A549 (cell line): ENCODE data around the gene AMDHD1. TPM values are rescaled to one million over a fixed set of nuclear protein-coding genes. Genes with fewer than 3 reads are reported as not detected.

ENCODE experiments used
- CBX2 ChIP-seq: fragments of 200-600 bp; sonication (generic); IDR thresholded peaks from 2 replicates; pipeline ENCODE4 v1.6.1; 2016; ENCODE audit warnings: low read depth, mild to moderate bottlenecking, borderline replicate concordance
- CHD2 ChIP-seq: fragments of 150-350 bp; IDR thresholded peaks from 2 replicates; pipeline ENCODE4 v1.6.1; 2014; ENCODE audit warnings: low read length; ENCODE audit not compliant: partially characterized antibody
- EP300 ChIP-seq, 2 experiments: fragments of >200 bp; sonication (Bioruptor Twin); formaldehyde crosslinking; IDR thresholded peaks; 2 replicates in 1 of 2; 3 replicates in 1 of 2; pipeline ENCODE4 v1.6.1; 2016 to 2017
- ESRRA ChIP-seq: fragments of 150-350 bp; IDR thresholded peaks from 2 replicates; pipeline ENCODE4 v1.6.1; 2014; ENCODE audit warnings: mild to moderate bottlenecking, low read length, borderline replicate concordance
- HOXB13 ChIP-seq: fragments of 250-450 bp; sonication (Bioruptor Pico); IDR thresholded peaks from 2 replicates; pipeline ENCODE4 v1.5.0; 2020; ENCODE audit warnings: low read depth, mild to moderate bottlenecking, moderate library complexity
- HOXB5 ChIP-seq: fragments of 250-450 bp; sonication (Bioruptor Pico); IDR thresholded peaks from 2 replicates; pipeline ENCODE4 v1.5.0; 2020; ENCODE audit warnings: mild to moderate bottlenecking, moderate library complexity
- MAFK ChIP-seq: fragments of 450-650 bp; IDR thresholded peaks from 2 replicates; pipeline ENCODE4 v1.6.1; 2014; ENCODE audit not compliant: partially characterized antibody
- MYC ChIP-seq: IDR thresholded peaks from 2 replicates; pipeline ENCODE4 v1.6.1; 2012; ENCODE audit warnings: mild to moderate bottlenecking, inconsistent platforms, low read length, improper control_type of control experiment, borderline replicate concordance
- NPAS2 ChIP-seq: fragments of 250-450 bp; sonication (Bioruptor Pico); IDR thresholded peaks from 2 replicates; pipeline ENCODE4 v1.8.0; 2022; ENCODE audit warnings: mild to moderate bottlenecking, moderate library complexity, borderline replicate concordance
- NR3C1 ChIP-seq: fragments of >200 bp; sonication (Bioruptor Twin); formaldehyde crosslinking; IDR thresholded peaks from 3 replicates; pipeline ENCODE4 v1.6.1; 2017
- PHF8 ChIP-seq: fragments of 200-600 bp; sonication (generic); IDR thresholded peaks from 2 replicates; pipeline ENCODE4 v1.6.1; 2016; ENCODE audit warnings: low read depth, mild to moderate bottlenecking, antibody characterized with exemption, moderate library complexity, borderline replicate concordance
- POLR2AphosphoS2 ChIP-seq: conservative IDR thresholded peaks from 2 replicates; pipeline ENCODE4 v1.6.1; 2012; ENCODE audit warnings: low read length, improper control_type of control experiment, inconsistent platforms
- RARB ChIP-seq: fragments of 250-450 bp; sonication (Bioruptor Pico); IDR thresholded peaks from 2 replicates; pipeline ENCODE4 v1.8.0; 2021; ENCODE audit warnings: mild to moderate bottlenecking, moderate library complexity
- TFCP2L1 ChIP-seq: fragments of 250-450 bp; sonication (Bioruptor Pico); IDR thresholded peaks from 2 replicates; pipeline ENCODE4 v1.5.0; 2021; ENCODE audit warnings: mild to moderate bottlenecking
- polyA plus RNA-seq, 4 experiments: library from polyadenylated mRNA; depleted of rRNA in 3 of 4; stranded (reverse); fragments of >200 nt; fragmentation: RNase III in 1 of 4; extraction: RNeasy Plus Mini Kit Qiagen cat#74134 plus additional on column Dnase treatment in 1 of 4; gene quantifications; 2 replicates in 3 of 4; 3 replicates in 1 of 4; pipeline ENCODE4 v1.2.3, GENCODE V29; 2011 to 2017
- TF ChIP-seq, protein P1 (sequence below): fragments of 250-450 bp; sonication (Bioruptor Pico); IDR thresholded peaks from 2 replicates; pipeline ENCODE4 v1.5.0; 2020; ENCODE audit warnings: low read depth, mild to moderate bottlenecking, moderate library complexity
- TF ChIP-seq, protein P2 (sequence below): fragments of >200 bp; sonication (Bioruptor Twin); formaldehyde crosslinking; IDR thresholded peaks from 3 replicates; pipeline ENCODE4 v1.5.1; 2016
- TF ChIP-seq, protein P3 (sequence below): IDR thresholded peaks from 2 replicates; pipeline ENCODE4 v1.6.1; 2012
- TF ChIP-seq, protein P4 (sequence below): fragments of >200 bp; sonication (Bioruptor Twin); formaldehyde crosslinking; IDR thresholded peaks from 3 replicates; pipeline ENCODE4 v1.6.1; 2016
- TF ChIP-seq, protein P5 (sequence below): fragments of 200-600 bp; sonication (generic); IDR thresholded peaks from 2 replicates; pipeline ENCODE4 v1.6.1; 2016; ENCODE audit warnings: antibody characterized with exemption, mild to moderate bottlenecking, moderate library complexity

AMDHD1 gene
- polyA plus RNA-seq, 2 of the 4 experiments (the other 2 are of a cell fraction), result 4.1 to 7.7 TPM

DNA sequence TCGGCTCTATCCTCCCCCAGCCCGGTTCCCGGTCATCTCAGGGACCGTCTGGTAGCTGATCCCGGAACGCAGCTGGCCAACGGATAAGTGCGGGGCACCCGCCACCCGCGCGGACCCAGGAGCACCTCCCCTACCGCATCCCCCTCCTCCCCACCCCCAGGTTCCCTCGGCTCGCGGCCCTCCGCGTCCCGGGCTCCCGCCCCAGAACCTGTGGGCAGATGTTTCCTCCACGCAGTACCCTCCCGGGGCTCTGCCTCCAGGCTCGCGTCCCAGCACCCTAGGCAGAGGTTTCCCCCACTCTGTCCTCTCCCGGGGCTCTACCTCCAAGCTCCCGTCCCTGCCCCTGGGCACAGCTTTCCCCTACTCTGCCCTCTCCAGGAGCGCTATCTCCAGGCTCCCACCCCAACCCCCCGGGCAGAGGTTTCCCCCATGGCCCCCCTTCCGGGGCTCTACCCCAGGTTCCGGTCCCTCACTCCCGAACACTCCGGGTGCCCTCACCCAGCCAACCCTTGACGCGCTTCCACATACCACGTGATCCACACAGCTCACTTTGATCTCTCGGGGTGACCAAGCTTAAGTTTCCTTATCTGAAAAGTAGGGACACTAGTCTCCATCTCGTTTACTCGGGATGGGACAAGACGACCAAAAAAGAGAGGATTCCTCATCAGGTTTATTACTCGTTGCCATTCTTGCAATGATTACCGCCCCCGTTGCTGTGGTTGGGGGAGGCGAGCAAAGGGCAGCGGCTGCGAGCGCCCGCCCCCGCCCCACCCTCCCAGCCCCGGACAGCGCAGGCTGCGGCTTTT is 404 bp upstream of the AMDHD1 start, which contains the start of gene CCDC38 (continued):
- TF ChIP-seq, protein P1, sequence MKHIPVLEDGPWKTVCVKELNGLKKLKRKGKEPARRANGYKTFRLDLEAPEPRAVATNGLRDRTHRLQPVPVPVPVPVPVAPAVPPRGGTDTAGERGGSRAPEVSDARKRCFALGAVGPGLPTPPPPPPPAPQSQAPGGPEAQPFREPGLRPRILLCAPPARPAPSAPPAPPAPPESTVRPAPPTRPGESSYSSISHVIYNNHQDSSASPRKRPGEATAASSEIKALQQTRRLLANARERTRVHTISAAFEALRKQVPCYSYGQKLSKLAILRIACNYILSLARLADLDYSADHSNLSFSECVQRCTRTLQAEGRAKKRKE (CRISPR knock-in tag), result no peak
- TF ChIP-seq HOXB5 (CRISPR knock-in tag), result no peak
- TF ChIP-seq ESRRA, result no peak
- no peak for TF ChIP-seq TFCP2L1 (CRISPR knock-in tag)
- no peak for TF ChIP-seq RARB (CRISPR knock-in tag)
- no peak for TF ChIP-seq EP300 (IDR thresholded peaks at IDR 0.05)
- TF ChIP-seq, protein P2, sequence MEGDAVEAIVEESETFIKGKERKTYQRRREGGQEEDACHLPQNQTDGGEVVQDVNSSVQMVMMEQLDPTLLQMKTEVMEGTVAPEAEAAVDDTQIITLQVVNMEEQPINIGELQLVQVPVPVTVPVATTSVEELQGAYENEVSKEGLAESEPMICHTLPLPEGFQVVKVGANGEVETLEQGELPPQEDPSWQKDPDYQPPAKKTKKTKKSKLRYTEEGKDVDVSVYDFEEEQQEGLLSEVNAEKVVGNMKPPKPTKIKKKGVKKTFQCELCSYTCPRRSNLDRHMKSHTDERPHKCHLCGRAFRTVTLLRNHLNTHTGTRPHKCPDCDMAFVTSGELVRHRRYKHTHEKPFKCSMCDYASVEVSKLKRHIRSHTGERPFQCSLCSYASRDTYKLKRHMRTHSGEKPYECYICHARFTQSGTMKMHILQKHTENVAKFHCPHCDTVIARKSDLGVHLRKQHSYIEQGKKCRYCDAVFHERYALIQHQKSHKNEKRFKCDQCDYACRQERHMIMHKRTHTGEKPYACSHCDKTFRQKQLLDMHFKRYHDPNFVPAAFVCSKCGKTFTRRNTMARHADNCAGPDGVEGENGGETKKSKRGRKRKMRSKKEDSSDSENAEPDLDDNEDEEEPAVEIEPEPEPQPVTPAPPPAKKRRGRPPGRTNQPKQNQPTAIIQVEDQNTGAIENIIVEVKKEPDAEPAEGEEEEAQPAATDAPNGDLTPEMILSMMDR, result no peak
- TF ChIP-seq NPAS2 (CRISPR knock-in tag), result no peak
- TF ChIP-seq POLR2AphosphoS2, result no peak
- TF ChIP-seq PHF8, result peak; percentile 84
- TF ChIP-seq HOXB13 (CRISPR knock-in tag), result no peak
- TF ChIP-seq, protein P3, sequence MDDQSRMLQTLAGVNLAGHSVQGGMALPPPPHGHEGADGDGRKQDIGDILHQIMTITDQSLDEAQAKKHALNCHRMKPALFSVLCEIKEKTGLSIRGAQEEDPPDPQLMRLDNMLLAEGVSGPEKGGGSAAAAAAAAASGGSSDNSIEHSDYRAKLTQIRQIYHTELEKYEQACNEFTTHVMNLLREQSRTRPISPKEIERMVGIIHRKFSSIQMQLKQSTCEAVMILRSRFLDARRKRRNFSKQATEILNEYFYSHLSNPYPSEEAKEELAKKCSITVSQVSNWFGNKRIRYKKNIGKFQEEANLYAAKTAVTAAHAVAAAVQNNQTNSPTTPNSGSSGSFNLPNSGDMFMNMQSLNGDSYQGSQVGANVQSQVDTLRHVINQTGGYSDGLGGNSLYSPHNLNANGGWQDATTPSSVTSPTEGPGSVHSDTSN, result 0 out of 2 replicates have a peak, but pooled peaks have one; percentile 26
- TF ChIP-seq MAFK, result no peak
- TF ChIP-seq CBX2, result no peak
- TF ChIP-seq CHD2, result no peak
- TF ChIP-seq, protein P4, sequence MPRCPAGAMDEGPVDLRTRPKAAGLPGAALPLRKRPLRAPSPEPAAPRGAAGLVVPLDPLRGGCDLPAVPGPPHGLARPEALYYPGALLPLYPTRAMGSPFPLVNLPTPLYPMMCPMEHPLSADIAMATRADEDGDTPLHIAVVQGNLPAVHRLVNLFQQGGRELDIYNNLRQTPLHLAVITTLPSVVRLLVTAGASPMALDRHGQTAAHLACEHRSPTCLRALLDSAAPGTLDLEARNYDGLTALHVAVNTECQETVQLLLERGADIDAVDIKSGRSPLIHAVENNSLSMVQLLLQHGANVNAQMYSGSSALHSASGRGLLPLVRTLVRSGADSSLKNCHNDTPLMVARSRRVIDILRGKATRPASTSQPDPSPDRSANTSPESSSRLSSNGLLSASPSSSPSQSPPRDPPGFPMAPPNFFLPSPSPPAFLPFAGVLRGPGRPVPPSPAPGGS, result peak; percentile 67; the same call in 2 of the 3 replicates
- TF ChIP-seq MYC, result no peak
- TF ChIP-seq, protein P5, sequence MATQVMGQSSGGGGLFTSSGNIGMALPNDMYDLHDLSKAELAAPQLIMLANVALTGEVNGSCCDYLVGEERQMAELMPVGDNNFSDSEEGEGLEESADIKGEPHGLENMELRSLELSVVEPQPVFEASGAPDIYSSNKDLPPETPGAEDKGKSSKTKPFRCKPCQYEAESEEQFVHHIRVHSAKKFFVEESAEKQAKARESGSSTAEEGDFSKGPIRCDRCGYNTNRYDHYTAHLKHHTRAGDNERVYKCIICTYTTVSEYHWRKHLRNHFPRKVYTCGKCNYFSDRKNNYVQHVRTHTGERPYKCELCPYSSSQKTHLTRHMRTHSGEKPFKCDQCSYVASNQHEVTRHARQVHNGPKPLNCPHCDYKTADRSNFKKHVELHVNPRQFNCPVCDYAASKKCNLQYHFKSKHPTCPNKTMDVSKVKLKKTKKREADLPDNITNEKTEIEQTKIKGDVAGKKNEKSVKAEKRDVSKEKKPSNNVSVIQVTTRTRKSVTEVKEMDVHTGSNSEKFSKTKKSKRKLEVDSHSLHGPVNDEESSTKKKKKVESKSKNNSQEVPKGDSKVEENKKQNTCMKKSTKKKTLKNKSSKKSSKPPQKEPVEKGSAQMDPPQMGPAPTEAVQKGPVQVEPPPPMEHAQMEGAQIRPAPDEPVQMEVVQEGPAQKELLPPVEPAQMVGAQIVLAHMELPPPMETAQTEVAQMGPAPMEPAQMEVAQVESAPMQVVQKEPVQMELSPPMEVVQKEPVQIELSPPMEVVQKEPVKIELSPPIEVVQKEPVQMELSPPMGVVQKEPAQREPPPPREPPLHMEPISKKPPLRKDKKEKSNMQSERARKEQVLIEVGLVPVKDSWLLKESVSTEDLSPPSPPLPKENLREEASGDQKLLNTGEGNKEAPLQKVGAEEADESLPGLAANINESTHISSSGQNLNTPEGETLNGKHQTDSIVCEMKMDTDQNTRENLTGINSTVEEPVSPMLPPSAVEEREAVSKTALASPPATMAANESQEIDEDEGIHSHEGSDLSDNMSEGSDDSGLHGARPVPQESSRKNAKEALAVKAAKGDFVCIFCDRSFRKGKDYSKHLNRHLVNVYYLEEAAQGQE, result no peak
- no peak for TF ChIP-seq NR3C1
